ENCODE results near the gene BLM.
"Not testable (repeated sequence)": the region's sequence is repeated elsewhere in the genome, so short reads cannot be mapped to it uniquely, and the experiment has no call there.

The BLM gene

DNA sequence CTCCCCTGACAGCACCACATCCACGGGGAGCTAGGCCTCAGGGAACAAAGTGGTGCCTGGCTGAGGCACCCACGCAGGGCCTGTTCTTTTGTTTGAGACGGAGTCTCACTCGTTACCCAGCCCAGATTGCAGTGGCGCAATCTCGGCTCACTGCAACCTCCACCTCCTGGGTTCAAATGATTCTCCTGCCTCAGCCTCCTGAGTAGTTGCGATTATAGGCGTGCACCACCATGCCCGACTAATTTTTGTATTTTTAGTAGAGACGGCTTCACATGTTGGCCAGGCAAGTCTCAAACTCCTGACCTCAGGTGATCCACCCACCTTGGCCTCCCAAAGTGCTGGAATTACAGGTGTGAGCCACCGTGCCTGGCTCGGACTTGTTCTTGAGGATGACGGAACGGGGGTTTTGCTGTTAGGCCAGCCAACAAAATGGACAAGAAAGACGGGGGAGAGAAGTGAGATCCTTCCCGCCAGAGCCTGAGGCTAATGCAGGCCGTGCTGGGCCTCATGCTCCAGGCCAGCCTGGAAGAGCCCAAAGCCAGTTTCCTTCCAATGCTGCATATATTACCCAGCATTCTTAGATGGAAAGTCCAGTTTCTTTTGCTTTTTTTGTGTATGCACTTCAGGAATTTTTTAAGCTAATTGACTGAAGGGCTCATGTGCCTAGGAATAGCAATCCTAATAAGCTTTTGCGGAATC is 123.2 kb downstream of the BLM start:
- DNase-seq (ENCODE audit: low read depth) = no peak
- H3K4me3 ChIP-seq (ENCODE audit: low read depth, low read length) = peak overlapping the region; percentile 65
- TF ChIP-seq, protein P1, sequence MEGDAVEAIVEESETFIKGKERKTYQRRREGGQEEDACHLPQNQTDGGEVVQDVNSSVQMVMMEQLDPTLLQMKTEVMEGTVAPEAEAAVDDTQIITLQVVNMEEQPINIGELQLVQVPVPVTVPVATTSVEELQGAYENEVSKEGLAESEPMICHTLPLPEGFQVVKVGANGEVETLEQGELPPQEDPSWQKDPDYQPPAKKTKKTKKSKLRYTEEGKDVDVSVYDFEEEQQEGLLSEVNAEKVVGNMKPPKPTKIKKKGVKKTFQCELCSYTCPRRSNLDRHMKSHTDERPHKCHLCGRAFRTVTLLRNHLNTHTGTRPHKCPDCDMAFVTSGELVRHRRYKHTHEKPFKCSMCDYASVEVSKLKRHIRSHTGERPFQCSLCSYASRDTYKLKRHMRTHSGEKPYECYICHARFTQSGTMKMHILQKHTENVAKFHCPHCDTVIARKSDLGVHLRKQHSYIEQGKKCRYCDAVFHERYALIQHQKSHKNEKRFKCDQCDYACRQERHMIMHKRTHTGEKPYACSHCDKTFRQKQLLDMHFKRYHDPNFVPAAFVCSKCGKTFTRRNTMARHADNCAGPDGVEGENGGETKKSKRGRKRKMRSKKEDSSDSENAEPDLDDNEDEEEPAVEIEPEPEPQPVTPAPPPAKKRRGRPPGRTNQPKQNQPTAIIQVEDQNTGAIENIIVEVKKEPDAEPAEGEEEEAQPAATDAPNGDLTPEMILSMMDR (IDR thresholded peaks at IDR 0.05; ENCODE audit: low read depth, low read length, missing control alignments) = no peak

DNA sequence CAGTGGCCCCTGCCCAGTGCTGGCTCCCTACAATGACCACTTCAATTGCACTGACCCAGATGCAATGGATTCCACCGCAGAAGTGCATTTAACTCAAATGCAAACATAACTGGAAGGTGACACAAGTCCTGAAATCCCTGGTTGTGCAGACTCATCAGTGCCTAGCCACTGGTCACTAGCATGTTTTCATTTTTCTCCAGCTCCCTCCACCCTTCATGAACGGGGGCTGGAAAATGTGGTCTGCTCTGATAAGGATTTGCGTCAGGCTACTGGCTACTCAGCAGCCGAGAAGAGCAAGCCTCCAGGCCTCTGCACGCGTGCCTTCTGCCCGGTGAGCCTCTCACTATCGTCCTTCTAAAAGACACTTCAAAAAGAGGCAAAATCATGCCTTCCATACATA is 123.8 kb downstream of the BLM start:
- DNase-seq (ENCODE audit: low read depth) = no peak
- H3K4me3 ChIP-seq (ENCODE audit: low read depth, low read length) = no peak overlapping the region
- TF ChIP-seq, protein P1 (IDR thresholded peaks at IDR 0.05; ENCODE audit: low read depth, low read length, missing control alignments) = no peak

DNA sequence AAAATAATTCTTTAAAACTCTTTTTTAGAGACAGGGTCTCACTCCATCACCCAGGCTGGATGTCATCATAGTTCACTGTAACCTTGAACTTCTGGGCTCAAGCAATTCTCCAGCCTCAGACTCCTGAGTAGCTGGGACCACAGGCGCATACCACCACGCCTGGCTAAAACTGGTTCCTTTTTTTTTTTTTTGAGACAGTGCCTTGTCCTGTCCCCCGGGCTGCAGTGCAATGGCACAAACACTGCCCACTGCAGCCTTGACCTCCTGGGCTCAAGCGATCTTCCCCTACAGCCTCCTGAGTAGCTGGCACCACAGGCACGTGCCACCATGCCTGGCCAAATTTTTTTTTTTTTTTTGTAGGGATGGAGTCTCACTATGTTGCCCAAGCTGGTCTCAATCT is 127.5 kb downstream of the BLM start:
- TF ChIP-seq, protein P1 (IDR thresholded peaks at IDR 0.05; ENCODE audit: low read depth, low read length, missing control alignments) = no peak
- H3K4me3 ChIP-seq (ENCODE audit: low read depth, low read length) = no peak overlapping the region
- no peak for DNase-seq (ENCODE audit: low read depth)

DNA sequence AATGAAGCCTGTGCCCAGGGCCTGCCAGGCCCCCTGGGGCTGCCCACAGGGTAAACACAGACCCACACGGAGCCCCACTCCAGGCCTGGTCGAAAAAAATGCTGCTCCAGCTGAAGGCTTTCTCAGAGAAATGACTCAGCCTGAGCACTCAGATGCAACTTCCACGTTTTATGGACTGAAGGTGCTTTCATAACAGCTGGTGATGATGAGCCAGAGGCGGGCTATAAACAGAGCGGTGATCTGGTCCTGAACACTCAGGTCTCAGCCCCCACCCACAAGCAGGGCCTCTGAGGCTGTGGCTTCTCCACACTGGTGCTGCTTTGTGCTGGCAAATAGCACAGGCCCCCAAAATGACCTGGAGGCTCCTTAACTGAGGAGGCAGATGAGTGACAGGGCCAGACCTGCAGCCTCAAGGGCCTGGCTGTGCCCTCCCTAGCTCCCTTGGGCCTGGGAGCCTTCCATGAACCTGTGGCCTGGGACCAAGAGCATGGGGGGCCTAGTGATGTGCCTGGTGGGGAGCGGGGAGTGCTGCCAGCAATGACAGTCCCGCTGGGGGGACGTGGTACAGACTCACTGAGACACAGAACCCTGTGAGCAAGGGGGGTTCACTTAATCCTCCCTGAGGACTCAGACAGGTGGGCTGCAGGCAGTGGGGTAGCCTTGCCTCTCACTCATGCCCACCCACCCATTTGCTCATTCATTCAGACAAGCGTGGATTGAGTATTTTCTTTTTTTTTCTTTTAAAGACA is 128.2 kb downstream of the BLM start:
- TF ChIP-seq, protein P1 (IDR thresholded peaks at IDR 0.05; ENCODE audit: low read depth, low read length, missing control alignments) = no peak

DNA sequence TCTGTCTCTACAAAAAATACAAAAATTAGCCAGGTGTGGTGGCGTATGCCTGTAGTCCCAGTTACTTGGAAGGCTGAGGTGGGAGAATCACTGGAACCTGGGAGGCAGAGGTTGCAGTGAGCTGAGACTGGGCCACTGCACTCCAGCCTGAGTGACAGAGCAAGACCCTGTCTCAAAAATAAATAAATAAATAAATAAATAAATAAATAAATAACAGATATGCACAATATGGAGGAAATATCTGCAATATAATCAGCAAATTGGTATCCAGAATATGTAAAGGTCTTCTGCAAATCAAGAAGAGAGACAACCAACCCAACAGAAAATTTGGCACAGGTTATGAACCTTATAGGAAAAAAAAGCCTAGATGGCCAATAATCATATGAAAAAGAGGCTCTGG is 132.3 kb downstream of the BLM start:
- H3K4me3 ChIP-seq (ENCODE audit: low read depth, low read length); DNase-seq (ENCODE audit: low read depth): not testable (repeated sequence)

More for the DNA sequence above, 128.2 kb downstream of the BLM start:
- no peak overlapping the region for H3K4me3 ChIP-seq (ENCODE audit: low read depth, low read length)
- peak; percentile 73 for DNase-seq (ENCODE audit: low read depth)

DNA sequence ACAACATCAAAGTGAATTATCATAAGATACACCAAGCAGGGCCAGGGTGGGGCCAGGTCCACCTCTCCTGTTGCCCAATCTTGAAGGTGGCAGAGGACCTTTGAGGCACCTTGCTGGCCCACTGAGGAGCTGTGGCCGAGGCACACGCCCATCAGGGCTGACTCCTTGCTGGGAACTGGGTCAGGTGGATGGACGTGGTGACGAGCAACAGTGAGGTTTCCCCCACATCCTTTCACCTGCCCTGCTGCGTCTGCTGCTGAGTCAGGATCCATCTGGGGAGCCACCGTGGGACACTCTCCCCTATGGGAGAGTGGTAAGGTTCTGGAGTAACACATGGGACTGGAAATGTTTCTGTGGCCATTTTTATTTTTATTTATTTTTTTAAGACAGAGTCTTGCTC is 134.0 kb downstream of the BLM start:
- DNase-seq (ENCODE audit: low read depth) = no peak
- TF ChIP-seq, protein P1 (IDR thresholded peaks at IDR 0.05; ENCODE audit: low read depth, low read length, missing control alignments) = no peak

DNA sequence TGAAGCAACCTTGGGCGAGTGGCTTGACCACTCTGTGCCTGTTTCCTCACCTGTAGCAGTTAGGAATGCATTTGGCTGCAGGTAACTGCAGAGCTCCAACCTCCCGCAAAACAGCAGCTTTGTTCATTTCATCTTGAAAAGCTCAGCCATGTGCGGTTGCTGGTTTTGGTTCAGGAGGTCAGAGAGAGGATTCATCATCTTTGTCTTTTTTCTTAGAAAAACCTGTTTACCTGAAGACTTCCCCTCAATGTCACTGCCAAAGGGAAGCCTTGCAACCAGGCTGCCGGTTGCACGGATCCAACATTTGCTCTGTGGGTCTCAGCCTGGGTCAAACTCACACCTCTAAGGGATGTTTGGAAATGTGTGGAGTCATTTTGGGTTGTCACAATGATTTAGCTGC is 134.8 kb downstream of the BLM start:
- DNase-seq (ENCODE audit: low read depth) = no peak
- H3K4me3 ChIP-seq (ENCODE audit: low read depth, low read length) = no peak overlapping the region
- TF ChIP-seq, protein P1 (IDR thresholded peaks at IDR 0.05; ENCODE audit: low read depth, low read length, missing control alignments) = no peak

More for the DNA sequence above, 134.0 kb downstream of the BLM start:
- no peak overlapping the region for H3K4me3 ChIP-seq (ENCODE audit: low read depth, low read length)
